ENCODE results near the gene CCL7. TPM values are rescaled to one million over a fixed set of nuclear protein-coding genes. Genes with fewer than 3 reads are reported as not detected.

The CCL7 gene
- total and polyA plus RNA-seq, 9 of the 15 experiments (the other 6 are each of a cell fraction or from before 2014, with no cell fraction given) = not detected

DNA sequence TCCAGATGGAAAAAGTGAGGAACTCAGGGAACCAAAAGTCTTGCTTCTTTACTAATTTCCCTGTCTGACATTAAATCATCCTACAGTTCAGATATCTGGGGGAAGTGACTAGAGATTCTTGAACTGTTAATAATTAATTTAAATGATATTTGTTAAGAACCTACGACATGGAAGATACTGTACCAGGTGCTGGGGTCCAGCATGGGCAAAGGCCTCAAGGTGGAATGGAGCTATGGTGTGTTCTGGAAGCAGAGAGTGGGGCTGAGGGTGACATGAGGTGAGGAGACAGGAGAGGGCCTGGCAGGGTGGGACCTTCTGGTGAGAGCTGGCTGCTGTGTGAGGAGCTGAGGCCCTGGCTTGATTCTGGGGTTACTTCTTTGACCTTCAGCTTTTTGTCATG, 21.0 kb upstream of the CCL7 start:
- Histone ChIP-seq H4K20me1 (replicated peaks; ENCODE audit: control insufficient read depth, insufficient read depth, low read length) (no peaks in the 10 kb centered on the region; the same call in 1 of the 2 replicates), H3K27ac (ENCODE audit: extremely low read depth, low read depth, low read length) (no peak overlapping the region), H3K9me3 (replicated peaks; ENCODE audit: control insufficient read depth, insufficient read depth, low read depth, low read length) (no peaks in the 10 kb centered on the region), H3K4me3 (no peak overlapping the region), H3K79me2 (ENCODE audit: control insufficient read depth, insufficient read depth, low read length) (no peaks in the 10 kb centered on the region), H3K4me2 (ENCODE audit: insufficient read depth, low read length) (no peak overlapping the region), H3K9me1 (ENCODE audit: control insufficient read depth, insufficient read depth, low read length) (no peaks in the 10 kb centered on the region), H2AFZ (ENCODE audit: low read depth, low read length) (no peak overlapping the region), H3K36me3 (ENCODE audit: control insufficient read depth, insufficient read depth, low read length) (no peaks in the 10 kb centered on the region), H3K27me3 (ENCODE audit: control insufficient read depth in 2 of 2, insufficient read depth in 2 of 2, low read length in 2 of 2) (peaks cover 0 to 3% of the 10 kb centered on the region in 2 experiments; a peak in 3 of 5 replicates), H3K4me1 (replicated peaks in 1 of 2; ENCODE audit: control insufficient read depth in 2 of 2, insufficient read depth in 2 of 2, low read length in 2 of 2) (peaks cover 7% of the 10 kb centered on the region in 2 experiments; a peak in 3 of 5 replicates), H3K9ac (ENCODE audit: insufficient read depth in 1 of 2, low read depth in 2 of 2, low read length in 2 of 2) (no peak overlapping the region)
- no TSS peak for BruUV-seq (replicated peaks)
- 0% methylated on average over 1 of the region's 1 CpG for WGBS (ENCODE audit: insufficient coverage, low coverage, missing lambda C conversion rate)
- POLR2A ChIA-PET = interaction anchor here (0.6 kb wide), 1 partner anchor 42 kb away, joined by 3 read pairs; no protein-coding TSS in a partner anchor
- CTCF ChIA-PET (ENCODE audit: low intra/inter-chr PET ratio) = no interaction called here
- DNase-seq (ENCODE audit: extremely low read depth in 1 of 4, low spot score in 3 of 4) = no peak
- ATAC-seq = no peak
- intact Hi-C loops (cut with micrococcal nuclease) = no loop called here
- TF ChIP-seq ERF (CRISPR knock-in tag; IDR thresholded peaks at IDR 0.05) (no peak), HNRNPK (IDR thresholded peaks at IDR 0.05; ENCODE audit: low read depth, low read length, poor library complexity, severe bottlenecking) (no peak)
- FAIRE-seq = no peak
- in situ Hi-C loops (cut with MboI) = no loop called here

DNA sequence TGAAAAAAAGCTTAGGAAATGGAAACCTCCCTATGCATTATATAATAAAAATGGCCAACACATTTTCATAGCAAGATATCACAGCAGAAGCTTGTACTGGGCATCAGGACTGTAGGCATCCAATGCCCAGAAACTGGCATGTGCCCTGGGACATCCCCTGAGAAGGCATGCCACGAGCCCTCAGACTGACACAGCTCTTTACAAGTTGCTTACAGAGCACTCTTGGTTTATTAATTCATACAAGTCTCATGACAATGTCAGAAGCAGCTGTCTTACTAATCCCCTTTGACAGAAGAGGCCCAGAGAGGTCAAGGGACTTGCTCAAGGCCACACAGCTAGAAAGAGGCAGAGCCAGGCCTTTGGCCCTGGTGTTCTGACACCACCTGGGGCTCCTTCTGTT, 20.5 kb upstream of the CCL7 start:
- Histone ChIP-seq H4K20me1 (replicated peaks; ENCODE audit: control insufficient read depth, insufficient read depth, low read length) (peaks cover 2% of the 10 kb centered on the region; the same call in 1 of the 2 replicates), H3K36me3 (ENCODE audit: control insufficient read depth, insufficient read depth, low read length) (no peaks in the 10 kb centered on the region), H3K9me1 (ENCODE audit: control insufficient read depth, insufficient read depth, low read length) (no peaks in the 10 kb centered on the region), H3K9ac (ENCODE audit: insufficient read depth in 1 of 2, low read depth in 2 of 2, low read length in 2 of 2) (no peak overlapping the region), H3K27me3 (ENCODE audit: control insufficient read depth in 2 of 2, insufficient read depth in 2 of 2, low read length in 2 of 2) (peaks cover 0 to 3% of the 10 kb centered on the region in 2 experiments; a peak in 3 of 5 replicates), H3K27ac (ENCODE audit: extremely low read depth, low read depth, low read length) (no peak overlapping the region), H3K9me3 (replicated peaks; ENCODE audit: control insufficient read depth, insufficient read depth, low read depth, low read length) (no peaks in the 10 kb centered on the region), H3K79me2 (ENCODE audit: control insufficient read depth, insufficient read depth, low read length) (no peaks in the 10 kb centered on the region), H3K4me1 (replicated peaks in 1 of 2; ENCODE audit: control insufficient read depth in 2 of 2, insufficient read depth in 2 of 2, low read length in 2 of 2) (peaks cover 7 to 11% of the 10 kb centered on the region in 2 experiments; a peak in 3 of 5 replicates), H2AFZ (ENCODE audit: low read depth, low read length) (no peak overlapping the region), H3K4me2 (ENCODE audit: insufficient read depth, low read length) (no peak overlapping the region), H3K4me3 (no peak overlapping the region)
- 11% methylated on average over 1 of the region's 1 CpG for WGBS (ENCODE audit: insufficient coverage, low coverage, missing lambda C conversion rate)
- CTCF ChIA-PET (ENCODE audit: low intra/inter-chr PET ratio) = no interaction called here
- POLR2A ChIA-PET = interaction anchor here (0.6 kb wide), 1 partner anchor 42 kb away, joined by 3 read pairs; no protein-coding TSS in a partner anchor
- no peak for FAIRE-seq
- no TSS peak for BruUV-seq (replicated peaks)
- DNase-seq (ENCODE audit: extremely low read depth in 1 of 4, low spot score in 3 of 4) = no peak
- intact Hi-C loops (cut with micrococcal nuclease) (no loop called here), in situ Hi-C loops (cut with MboI) (no loop called here)
- TF ChIP-seq RBM25 (IDR thresholded peaks at IDR 0.05; ENCODE audit: low read depth, low read length, severe bottlenecking) (peak; percentile 63), ZFP36 (IDR thresholded peaks at IDR 0.05; ENCODE audit: low read depth, low read length, partially characterized antibody) (peak; percentile 46), ASH1L (IDR thresholded peaks at IDR 0.05; ENCODE audit: borderline replicate concordance, low read depth, partially characterized antibody) (no peak)
- no peak for ATAC-seq
